Non-pigmented ciliary epithelial cell (primary cell): ENCODE results near the gene IGSF10.
A peak's percentile ranks its signal among the peaks of the same experiment; 100 is the strongest.
"Not testable (repeated sequence)": the region's sequence is repeated elsewhere in the genome, so short reads cannot be mapped to it uniquely, and the experiment has no call there.

Source experiments
- DNase-seq: peaks from one replicate; pipeline ENCODE4 v3.0.0-alpha.2; 2010; ENCODE audit warnings: low read depth

Gene IGSF10, protein sequence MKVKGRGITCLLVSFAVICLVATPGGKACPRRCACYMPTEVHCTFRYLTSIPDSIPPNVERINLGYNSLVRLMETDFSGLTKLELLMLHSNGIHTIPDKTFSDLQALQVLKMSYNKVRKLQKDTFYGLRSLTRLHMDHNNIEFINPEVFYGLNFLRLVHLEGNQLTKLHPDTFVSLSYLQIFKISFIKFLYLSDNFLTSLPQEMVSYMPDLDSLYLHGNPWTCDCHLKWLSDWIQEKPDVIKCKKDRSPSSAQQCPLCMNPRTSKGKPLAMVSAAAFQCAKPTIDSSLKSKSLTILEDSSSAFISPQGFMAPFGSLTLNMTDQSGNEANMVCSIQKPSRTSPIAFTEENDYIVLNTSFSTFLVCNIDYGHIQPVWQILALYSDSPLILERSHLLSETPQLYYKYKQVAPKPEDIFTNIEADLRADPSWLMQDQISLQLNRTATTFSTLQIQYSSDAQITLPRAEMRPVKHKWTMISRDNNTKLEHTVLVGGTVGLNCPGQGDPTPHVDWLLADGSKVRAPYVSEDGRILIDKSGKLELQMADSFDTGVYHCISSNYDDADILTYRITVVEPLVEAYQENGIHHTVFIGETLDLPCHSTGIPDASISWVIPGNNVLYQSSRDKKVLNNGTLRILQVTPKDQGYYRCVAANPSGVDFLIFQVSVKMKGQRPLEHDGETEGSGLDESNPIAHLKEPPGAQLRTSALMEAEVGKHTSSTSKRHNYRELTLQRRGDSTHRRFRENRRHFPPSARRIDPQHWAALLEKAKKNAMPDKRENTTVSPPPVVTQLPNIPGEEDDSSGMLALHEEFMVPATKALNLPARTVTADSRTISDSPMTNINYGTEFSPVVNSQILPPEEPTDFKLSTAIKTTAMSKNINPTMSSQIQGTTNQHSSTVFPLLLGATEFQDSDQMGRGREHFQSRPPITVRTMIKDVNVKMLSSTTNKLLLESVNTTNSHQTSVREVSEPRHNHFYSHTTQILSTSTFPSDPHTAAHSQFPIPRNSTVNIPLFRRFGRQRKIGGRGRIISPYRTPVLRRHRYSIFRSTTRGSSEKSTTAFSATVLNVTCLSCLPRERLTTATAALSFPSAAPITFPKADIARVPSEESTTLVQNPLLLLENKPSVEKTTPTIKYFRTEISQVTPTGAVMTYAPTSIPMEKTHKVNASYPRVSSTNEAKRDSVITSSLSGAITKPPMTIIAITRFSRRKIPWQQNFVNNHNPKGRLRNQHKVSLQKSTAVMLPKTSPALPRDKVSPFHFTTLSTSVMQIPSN (N-terminal part only)

GRCh38 chr3:151460774-151461450 is at the start of gene IGSF10:
IGSF10 (minus strand) TSS chr3:151461061; CDS start chr3:151458709, 2,352 bp downstream.
- DNase-seq: no peak

DNA sequence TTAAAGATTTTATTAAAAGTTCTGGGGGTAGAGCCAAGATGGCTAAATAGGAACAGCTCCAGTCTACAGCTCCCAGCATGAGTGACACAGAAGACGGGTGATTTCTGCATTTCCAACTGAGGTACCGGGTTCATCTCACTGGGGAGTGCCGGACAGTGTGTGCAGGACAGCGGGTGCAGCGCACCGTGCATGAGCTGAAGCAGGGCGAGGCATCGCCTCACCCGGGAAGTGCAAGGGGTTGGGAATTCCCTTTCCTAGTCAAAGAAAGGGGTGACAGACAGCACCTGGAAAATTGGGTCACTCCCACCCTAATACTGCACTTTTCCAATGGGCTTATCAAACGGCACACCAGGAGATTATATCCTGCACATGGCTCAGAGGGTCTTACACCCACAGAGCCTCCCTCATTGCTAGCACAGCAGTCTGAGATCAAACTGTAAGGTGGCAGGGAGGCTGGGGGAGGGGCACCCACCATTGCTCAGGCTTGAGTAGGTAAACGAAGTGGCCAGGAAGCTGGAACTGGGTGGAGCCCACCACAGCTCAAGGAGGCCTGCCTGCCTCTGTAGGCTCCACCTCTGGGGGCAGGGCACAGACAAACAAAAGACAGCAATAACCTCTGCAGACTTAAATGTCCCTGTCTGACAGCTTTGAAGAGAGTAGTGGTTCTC is 48.7 kb upstream of the IGSF10 start:
- not testable (repeated sequence) for DNase-seq

DNA sequence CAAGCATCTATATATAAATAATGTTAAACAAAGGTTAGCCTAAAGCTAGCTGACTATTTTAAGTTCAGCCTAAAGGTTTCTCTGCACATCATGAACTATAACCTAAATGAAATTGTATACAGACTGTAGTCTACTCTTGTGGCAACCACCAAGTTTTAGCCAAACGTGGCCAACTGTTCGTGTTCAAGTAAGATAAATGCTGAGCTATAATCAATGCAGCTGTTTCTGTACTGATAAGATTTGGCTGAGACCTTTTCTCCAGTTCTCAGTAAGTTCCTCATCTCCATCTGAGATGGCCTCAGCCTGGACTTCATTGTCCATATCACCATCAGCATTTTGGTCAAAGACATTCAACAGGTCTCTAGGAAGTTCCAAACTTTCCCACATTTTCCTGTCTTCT is 43.7 kb upstream of the IGSF10 start:
- DNase-seq: no peak

DNA sequence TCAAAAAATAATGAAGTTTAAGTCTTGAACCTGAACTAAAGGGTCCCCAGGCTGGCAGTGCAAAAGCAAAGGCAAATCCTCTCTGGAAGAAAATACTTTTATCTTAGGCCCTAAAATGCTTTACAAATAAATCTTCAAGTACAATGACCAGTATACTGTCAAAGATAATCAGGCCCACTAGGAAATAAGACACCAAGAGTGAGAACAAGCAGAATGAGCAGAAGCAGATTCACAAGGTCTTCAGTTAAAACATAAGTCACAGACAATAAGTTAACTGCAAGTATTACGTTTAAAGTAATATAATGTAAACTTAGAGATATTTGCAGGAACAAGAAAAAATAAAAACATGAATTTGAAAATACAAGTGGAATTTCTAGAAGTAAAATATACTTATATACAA is 42.2 kb upstream of the IGSF10 start:
- DNase-seq: no peak

GRCh38 chr3:151501923-151502632 is 41.2 kb upstream of the IGSF10 start:
- DNase-seq: no peak

DNA sequence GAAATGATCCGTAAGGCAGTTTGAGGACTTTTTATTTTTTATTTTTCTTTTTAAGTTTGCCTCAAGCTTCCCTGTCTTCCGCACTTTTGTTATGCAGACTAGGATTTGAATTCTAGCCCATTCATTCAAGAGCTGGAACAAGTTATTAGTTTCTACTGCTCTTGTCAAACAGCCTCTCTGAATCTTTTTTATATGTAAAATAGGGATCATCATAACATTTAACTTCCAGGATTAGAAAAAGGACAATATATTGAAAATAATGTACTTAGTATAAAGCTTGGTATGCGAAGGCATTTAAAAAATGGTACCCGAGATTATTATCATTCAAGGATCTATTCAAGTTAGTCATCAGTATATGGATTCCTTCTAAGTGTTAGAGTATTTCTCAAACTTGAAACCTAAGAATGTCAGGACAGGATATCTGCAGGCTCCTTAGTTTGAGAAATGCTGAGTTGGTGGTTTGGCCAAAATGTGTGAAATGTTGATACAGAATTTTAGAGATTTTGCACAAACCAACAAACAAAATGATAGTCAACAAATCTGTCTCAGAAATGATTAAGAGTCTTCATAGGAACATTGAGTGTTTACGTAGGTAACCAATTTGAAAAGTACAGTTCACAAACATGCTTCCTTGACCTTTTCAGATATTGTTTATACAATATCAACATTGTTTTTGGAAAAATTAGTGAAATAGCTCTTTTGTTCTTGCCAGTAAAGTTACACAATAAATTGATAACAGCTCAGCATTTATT is 40.5 kb upstream of the IGSF10 start:
- DNase-seq: peak; percentile 14

- DNase-seq: no peak
These were observed 38.3 kb upstream of the IGSF10 start for GRCh38 chr3:151499168-151499567.

- no peak for DNase-seq
These were observed 30.7 kb upstream of the IGSF10 start for GRCh38 chr3:151491525-151491924.

DNA sequence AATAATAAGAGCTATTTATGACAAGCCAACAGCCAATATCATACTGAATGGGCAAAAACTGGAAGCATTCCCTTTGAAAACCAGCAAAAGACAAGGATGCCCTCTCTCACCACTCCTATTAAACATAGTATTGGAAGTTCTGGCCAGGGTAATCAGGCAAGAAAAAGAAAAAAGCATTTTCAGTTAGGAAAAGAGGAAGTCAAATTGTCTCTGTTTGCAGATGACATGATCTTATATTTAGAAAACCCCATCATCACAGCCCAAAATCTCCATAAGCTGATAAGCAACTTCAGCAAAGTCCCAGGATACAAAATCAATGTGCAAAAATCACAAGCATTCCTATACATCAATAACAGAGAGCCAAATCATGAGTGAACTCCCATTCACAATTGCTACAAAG is 27.0 kb upstream of the IGSF10 start:
- DNase-seq: not testable (repeated sequence)

DNA sequence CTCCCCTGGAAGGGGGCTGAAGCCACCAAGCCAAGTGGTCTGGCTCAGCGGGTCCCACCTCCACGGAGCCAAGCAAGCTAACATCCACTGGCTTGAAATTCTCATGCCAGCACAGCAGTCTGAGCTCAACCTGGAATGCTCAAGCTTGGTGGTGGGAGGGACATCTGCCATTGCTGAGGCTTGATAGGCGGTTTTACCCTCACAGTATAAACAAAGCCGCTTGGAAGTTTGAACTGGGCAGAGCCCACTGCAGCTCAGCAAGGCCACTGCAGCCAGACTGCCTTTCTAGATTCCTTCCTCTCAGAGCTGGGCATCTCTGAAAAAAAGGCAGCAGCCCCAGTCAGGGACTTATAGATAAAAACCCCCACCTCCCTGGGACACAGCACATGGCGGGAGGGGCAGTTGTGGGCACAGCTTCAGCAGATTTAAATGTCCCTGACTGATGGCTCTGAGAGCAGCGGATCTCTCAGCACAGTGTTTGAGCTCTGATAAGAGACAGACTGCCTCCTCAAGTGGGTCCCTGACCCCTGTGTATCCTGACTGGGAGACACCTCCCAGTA is 23.2 kb upstream of the IGSF10 start:
- DNase-seq: no peak

- no peak for DNase-seq
These were observed 22.6 kb upstream of the IGSF10 start for GRCh38 chr3:151483488-151483887.

GRCh38 chr3:151480492-151480891 is 19.6 kb upstream of the IGSF10 start:
- DNase-seq: no peak

DNA sequence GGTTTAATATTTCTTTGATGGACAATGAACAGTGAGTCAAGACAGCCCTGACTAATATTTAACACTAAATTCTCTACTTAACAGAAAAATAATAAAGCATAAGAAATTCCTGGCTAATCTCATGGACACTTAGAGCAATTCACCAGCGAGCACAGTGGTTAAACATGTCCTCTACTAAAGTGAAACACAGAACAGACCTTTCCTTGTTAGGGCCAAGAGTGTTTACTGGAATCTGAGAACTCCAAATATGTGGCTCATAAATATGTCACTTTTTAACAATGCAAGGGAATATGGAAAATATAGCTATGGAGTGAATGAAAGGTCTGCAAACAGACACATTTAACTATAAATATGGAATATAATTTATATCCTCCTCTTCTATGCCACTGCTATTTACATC is 18.6 kb upstream of the IGSF10 start:
- no peak for DNase-seq

- DNase-seq: no peak
These were observed 17.5 kb upstream of the IGSF10 start for GRCh38 chr3:151478335-151478697.

- DNase-seq: no peak
These were observed 16.9 kb upstream of the IGSF10 start for GRCh38 chr3:151477591-151478334.

- DNase-seq: no peak
These were observed 15.6 kb upstream of the IGSF10 start for GRCh38 chr3:151476344-151477018.

DNA sequence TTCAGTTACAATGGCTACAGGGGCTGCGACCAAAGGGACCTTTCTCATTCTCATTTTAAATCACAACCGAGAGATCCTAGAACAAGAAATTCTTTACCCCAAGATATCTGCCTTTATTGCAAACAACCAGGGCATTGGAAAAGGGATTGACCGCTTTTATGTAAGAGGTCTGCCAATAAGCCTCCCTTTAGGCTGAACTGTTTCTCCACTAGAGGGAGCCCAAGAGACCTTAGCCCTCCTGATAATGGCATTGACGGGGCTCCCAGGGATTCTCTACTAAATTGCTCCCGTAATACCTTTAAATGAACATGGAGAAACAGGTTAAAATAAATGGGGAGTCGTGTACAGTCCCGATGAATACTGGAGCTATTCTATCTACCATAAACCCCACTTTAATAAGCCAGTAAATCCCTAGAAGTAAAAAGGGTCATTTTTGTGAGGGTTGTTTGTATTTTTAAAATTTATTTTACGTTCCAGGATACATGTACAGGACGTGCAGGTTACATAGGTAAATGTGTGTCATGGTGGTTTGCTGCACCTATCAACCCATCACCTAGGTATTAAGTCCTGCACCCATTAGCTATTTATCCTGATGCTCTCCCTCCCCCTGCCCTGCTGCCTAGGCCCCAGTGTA is 7.5 kb upstream of the IGSF10 start:
- peak; percentile 22 for DNase-seq

DNA sequence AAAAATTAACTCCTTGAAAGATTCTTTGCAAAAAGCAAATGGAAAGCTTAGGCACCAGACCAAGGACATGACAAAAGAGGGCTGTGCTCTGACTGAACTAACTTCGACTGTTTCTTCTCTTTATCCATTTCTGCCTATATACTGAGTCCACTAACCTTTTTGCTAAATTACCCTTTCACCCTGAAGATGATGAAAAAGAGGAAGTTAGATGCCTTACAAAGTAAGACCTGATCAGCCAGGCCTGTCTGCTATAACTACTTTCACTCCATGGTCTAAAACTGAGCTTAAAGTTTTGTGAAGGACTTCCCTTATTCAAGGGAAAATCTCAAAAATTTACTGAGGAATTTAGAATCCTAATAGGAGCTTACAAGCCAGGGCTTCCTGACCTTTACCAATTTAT is 6.2 kb upstream of the IGSF10 start:
- no peak for DNase-seq
